ENCODE results near the gene CDH13. TPM values are rescaled to one million over a fixed set of nuclear protein-coding genes. Genes with fewer than 3 reads are reported as not detected.

Gene CDH13
- total RNA-seq, 1 experiment from 2014 or later: 0.56 TPM

DNA sequence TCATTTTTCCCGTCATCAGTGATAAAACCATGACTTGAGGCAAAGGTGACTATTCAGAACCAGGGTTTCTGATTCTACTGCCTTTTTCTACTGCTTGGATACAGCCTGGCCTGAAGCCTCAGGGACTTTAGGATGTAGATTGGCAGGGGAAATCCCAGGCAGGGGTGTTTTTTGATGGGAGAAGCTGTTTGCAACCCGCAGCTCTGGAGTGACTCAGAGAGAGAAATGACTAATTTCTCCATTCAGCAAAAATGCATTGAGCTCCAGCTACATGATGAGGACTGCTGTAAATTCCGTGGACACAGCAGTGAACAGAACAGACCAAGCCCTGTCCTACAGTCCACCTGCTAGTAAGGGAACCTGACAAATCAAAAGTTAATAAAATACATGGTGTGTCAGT is 560.6 kb downstream of the CDH13 start:
- no peaks in the 10 kb centered on the region for H3K4me1 ChIP-seq (ENCODE audit: low read length)

DNA sequence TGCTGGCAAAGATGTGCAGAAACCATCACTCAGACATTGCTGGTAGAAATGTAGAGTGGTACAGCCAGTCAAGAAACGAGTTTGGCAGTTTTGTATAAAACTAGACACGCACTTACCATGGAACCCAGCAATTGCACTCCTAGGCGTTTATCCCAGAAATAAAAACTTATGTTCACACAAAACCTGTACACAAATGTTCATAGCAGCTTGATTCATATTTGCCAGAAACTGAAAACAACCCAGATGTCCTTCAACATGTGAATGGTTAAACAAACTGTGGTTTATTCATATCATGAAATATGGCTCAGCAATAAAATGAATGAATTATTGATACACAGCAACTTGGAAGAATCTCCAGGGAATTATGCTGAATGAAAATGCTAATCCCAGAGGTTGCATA is 570.0 kb downstream of the CDH13 start:
- no peak overlapping the region for H3K4me2 ChIP-seq (ENCODE audit: low read depth, low read length, poor library complexity, severe bottlenecking)

More for the DNA sequence above, 560.6 kb downstream of the CDH13 start:
- DNase-seq: no peak
- no peak overlapping the region for H3K27ac ChIP-seq (ENCODE audit: low read length)
- no peaks in the 10 kb centered on the region for H3K79me2 ChIP-seq (ENCODE audit: low read length)
- no peak overlapping the region for H3K9ac ChIP-seq (ENCODE audit: low read length)
- no peak overlapping the region for H3K4me2 ChIP-seq (ENCODE audit: low read depth, low read length, poor library complexity, severe bottlenecking)
- H3K9me3 ChIP-seq (ENCODE audit: low read length): no peaks in the 10 kb centered on the region
- H3K4me3 ChIP-seq (ENCODE audit: low read length): no peak overlapping the region
- H3K9me2 ChIP-seq (replicated peaks; ENCODE audit: insufficient read depth, low read length): no peaks in the 10 kb centered on the region
- no peaks in the 10 kb centered on the region for H3K36me3 ChIP-seq (ENCODE audit: insufficient read depth, low read length)
- no peak overlapping the region for H2AFZ ChIP-seq (ENCODE audit: low read length)
- no peaks in the 10 kb centered on the region for H4K20me1 ChIP-seq (ENCODE audit: insufficient read depth, low read depth, low read length)
- H3K27me3 ChIP-seq (ENCODE audit: low read length): no peaks in the 10 kb centered on the region

DNA sequence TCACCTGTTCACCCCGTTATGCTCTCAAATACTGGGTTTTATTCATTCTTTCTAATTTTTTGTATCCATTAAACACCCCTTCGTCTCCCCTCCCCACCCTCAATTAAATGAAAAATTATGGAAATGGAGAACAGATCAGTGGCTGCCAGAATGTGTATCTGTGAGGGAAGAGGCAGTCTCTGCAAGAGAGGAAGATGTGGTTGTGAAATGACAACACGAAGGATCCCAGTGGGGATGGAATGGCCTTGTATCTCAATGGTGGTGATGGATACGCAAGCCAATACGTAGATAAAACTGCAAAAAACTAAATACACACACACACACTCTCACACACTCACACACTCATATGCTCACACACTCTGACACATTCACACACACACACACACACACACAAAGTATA is 570.7 kb downstream of the CDH13 start:
- H3K27me3 ChIP-seq (ENCODE audit: low read length): 0 out of 2 replicates have a peak, but pooled peaks cover 5% of the 10 kb centered on the region
- no peaks in the 10 kb centered on the region for H3K36me3 ChIP-seq (ENCODE audit: insufficient read depth, low read length)
- no peaks in the 10 kb centered on the region for H3K9me2 ChIP-seq (replicated peaks; ENCODE audit: insufficient read depth, low read length)
- H3K79me2 ChIP-seq (ENCODE audit: low read length): no peaks in the 10 kb centered on the region
- no peaks in the 10 kb centered on the region for H4K20me1 ChIP-seq (ENCODE audit: insufficient read depth, low read depth, low read length)
- H3K4me2 ChIP-seq (ENCODE audit: low read depth, low read length, poor library complexity, severe bottlenecking): no peak overlapping the region
- no peak overlapping the region for H3K4me3 ChIP-seq (ENCODE audit: low read length)
- H3K9ac ChIP-seq (ENCODE audit: low read length): no peak overlapping the region
- no peak for DNase-seq
- no peak overlapping the region for H2AFZ ChIP-seq (ENCODE audit: low read length)
- H3K27ac ChIP-seq (ENCODE audit: low read length): no peak overlapping the region
- H3K4me1 ChIP-seq (ENCODE audit: low read length): no peaks in the 10 kb centered on the region
- no peaks in the 10 kb centered on the region for H3K9me3 ChIP-seq (ENCODE audit: low read length)

More for the DNA sequence above, 570.0 kb downstream of the CDH13 start:
- Histone ChIP-seq H3K9me3 (ENCODE audit: low read length) (no peaks in the 10 kb centered on the region), H3K27ac (ENCODE audit: low read length) (no peak overlapping the region), H3K27me3 (ENCODE audit: low read length) (0 out of 2 replicates have a peak, but pooled peaks cover 5% of the 10 kb centered on the region), H3K9me2 (replicated peaks; ENCODE audit: insufficient read depth, low read length) (no peaks in the 10 kb centered on the region), H3K36me3 (ENCODE audit: insufficient read depth, low read length) (no peaks in the 10 kb centered on the region), H3K4me3 (ENCODE audit: low read length) (no peak overlapping the region), H4K20me1 (ENCODE audit: insufficient read depth, low read depth, low read length) (no peaks in the 10 kb centered on the region), H3K79me2 (ENCODE audit: low read length) (no peaks in the 10 kb centered on the region), H2AFZ (ENCODE audit: low read length) (no peak overlapping the region), H3K9ac (ENCODE audit: low read length) (no peak overlapping the region), H3K4me1 (ENCODE audit: low read length) (no peaks in the 10 kb centered on the region)
- DNase-seq: no peak

DNA sequence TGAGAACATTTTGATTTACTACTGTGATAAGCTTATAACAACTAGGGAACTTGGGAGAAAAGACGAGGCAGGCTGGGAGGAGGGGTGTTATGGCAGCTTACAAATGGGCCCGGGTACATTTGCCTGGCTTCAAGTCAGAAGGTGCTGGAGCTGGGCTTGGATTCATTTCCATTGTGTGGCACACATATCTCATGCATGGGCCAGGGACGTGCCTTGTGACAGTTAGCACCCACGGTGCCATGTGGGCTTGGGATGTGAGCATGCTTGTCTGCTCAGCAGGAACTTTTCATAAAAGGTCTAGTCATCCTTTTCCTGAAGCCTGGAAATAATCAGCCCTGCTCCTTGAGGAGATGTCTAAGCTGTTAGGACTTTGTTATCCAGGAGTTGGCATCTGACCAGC is 572.2 kb downstream of the CDH13 start:
- H4K20me1 ChIP-seq (ENCODE audit: insufficient read depth, low read depth, low read length): no peaks in the 10 kb centered on the region
- H3K36me3 ChIP-seq (ENCODE audit: insufficient read depth, low read length): no peaks in the 10 kb centered on the region
- H3K4me2 ChIP-seq (ENCODE audit: low read depth, low read length, poor library complexity, severe bottlenecking): no peak overlapping the region
- H3K9ac ChIP-seq (ENCODE audit: low read length): no peak overlapping the region
- no peak for DNase-seq
- H2AFZ ChIP-seq (ENCODE audit: low read length): no peak overlapping the region
- no peak overlapping the region for H3K27ac ChIP-seq (ENCODE audit: low read length)
- H3K4me3 ChIP-seq (ENCODE audit: low read length): no peak overlapping the region
- no peaks in the 10 kb centered on the region for H3K79me2 ChIP-seq (ENCODE audit: low read length)
- H3K9me2 ChIP-seq (replicated peaks; ENCODE audit: insufficient read depth, low read length): no peaks in the 10 kb centered on the region
- H3K27me3 ChIP-seq (ENCODE audit: low read length): no peaks in the 10 kb centered on the region
- H3K4me1 ChIP-seq (ENCODE audit: low read length): no peaks in the 10 kb centered on the region
- no peaks in the 10 kb centered on the region for H3K9me3 ChIP-seq (ENCODE audit: low read length)

DNA sequence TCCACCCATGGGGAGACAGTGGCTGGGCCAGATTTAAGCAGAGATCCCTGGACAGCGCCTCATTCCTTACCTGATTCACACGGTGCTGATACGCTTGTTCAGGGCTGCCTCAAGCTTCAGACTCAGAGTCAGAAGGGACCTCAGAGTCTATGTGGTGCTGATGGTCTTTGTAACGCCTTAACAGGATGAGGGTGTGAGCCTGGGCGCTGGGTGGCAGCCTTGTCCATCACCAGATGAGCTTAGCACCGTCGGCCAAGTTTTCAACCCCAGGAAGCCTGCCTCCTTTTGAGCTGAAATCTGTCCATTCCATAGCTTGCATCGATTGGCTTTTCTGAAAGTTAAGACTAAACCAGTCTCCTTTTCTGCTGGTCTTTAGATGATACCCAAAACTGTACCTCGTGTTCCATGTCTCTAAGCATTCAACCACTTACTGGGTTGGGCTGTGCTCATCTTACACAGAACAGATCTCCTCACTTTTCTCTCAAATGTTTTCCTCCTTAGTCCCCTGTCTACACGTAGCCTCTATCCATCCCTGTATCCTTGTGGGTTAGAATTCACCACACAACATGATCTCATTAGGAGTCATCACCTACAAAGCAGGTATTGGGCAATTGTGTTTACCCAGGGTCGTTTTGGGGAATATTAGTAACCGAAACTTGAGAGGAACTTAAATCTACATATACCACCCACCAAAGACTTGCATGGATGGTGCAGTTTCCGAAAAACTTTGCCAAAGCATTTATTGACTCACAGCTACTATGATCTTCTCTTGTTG is 573.4 kb downstream of the CDH13 start:
- H3K9me3 ChIP-seq (ENCODE audit: low read length): no peaks in the 10 kb centered on the region
- H3K27me3 ChIP-seq (ENCODE audit: low read length): no peaks in the 10 kb centered on the region
- peak; percentile 74 for DNase-seq
- H3K4me1 ChIP-seq (ENCODE audit: low read length): no peaks in the 10 kb centered on the region
- H3K27ac ChIP-seq (ENCODE audit: low read length): no peak overlapping the region
- H3K4me2 ChIP-seq (ENCODE audit: low read depth, low read length, poor library complexity, severe bottlenecking): no peak overlapping the region
- H2AFZ ChIP-seq (ENCODE audit: low read length): peak overlapping the region; percentile 5; the same call in 1 of the 2 replicates
- H4K20me1 ChIP-seq (ENCODE audit: insufficient read depth, low read depth, low read length): no peaks in the 10 kb centered on the region
- H3K36me3 ChIP-seq (ENCODE audit: insufficient read depth, low read length): no peaks in the 10 kb centered on the region
- no peaks in the 10 kb centered on the region for H3K79me2 ChIP-seq (ENCODE audit: low read length)
- no peaks in the 10 kb centered on the region for H3K9me2 ChIP-seq (replicated peaks; ENCODE audit: insufficient read depth, low read length)
- H3K4me3 ChIP-seq (ENCODE audit: low read length): no peak overlapping the region
- H3K9ac ChIP-seq (ENCODE audit: low read length): no peak overlapping the region

DNA sequence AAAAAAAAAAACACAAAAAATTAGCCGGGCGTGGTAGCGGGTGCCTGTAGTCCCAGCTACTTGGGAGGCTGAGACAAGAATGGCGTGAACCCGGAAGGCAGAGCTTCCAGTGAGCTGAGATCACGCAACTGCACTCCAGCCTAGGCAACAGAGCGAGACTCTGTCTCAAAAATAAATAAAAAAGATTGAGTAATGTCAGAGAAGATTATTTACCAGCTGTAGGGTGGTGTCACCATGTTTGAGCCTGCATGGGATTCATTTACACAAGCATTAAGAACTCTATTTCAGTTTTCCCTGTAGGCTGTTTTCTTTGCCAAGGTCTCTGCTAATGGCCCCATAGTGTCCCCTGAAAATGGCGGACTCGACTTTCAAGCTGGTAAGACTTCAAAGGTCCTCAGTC is 575.0 kb downstream of the CDH13 start:
- Histone ChIP-seq H3K27ac (ENCODE audit: low read length) (no peak overlapping the region), H3K27me3 (ENCODE audit: low read length) (no peaks in the 10 kb centered on the region), H3K4me3 (ENCODE audit: low read length) (no peak overlapping the region), H3K9me2 (replicated peaks; ENCODE audit: insufficient read depth, low read length) (no peaks in the 10 kb centered on the region), H3K9ac (ENCODE audit: low read length) (no peak overlapping the region), H3K4me2 (ENCODE audit: low read depth, low read length, poor library complexity, severe bottlenecking) (no peak overlapping the region), H4K20me1 (ENCODE audit: insufficient read depth, low read depth, low read length) (no peaks in the 10 kb centered on the region), H3K79me2 (ENCODE audit: low read length) (no peaks in the 10 kb centered on the region), H3K4me1 (ENCODE audit: low read length) (no peaks in the 10 kb centered on the region), H3K36me3 (ENCODE audit: insufficient read depth, low read length) (no peaks in the 10 kb centered on the region), H3K9me3 (ENCODE audit: low read length) (no peaks in the 10 kb centered on the region), H2AFZ (ENCODE audit: low read length) (no peak overlapping the region)
- DNase-seq: no peak

DNA sequence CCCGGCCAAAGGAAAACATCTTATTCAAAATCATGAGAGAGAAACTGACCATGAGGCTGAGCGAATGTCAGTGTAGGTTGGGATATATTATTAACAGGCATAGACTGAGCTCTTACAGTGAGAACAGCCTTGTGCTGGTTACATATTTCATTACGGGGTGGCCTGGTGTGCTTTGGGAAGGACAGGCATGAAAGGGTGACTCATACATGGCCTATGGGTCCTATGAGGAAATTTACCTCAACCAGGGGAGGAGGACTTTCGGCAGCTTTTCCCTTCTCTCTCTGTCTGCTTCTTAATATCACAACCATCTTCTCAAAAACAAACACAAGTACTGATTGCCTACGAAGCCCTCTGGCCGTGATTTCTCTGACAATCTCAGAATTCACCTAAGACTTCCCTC is 579.1 kb downstream of the CDH13 start:
- Histone ChIP-seq H3K4me1 (ENCODE audit: low read length) (no peaks in the 10 kb centered on the region), H2AFZ (ENCODE audit: low read length) (no peak overlapping the region), H4K20me1 (ENCODE audit: insufficient read depth, low read depth, low read length) (no peaks in the 10 kb centered on the region), H3K79me2 (ENCODE audit: low read length) (no peaks in the 10 kb centered on the region), H3K4me2 (ENCODE audit: low read depth, low read length, poor library complexity, severe bottlenecking) (no peak overlapping the region), H3K27me3 (ENCODE audit: low read length) (no peaks in the 10 kb centered on the region), H3K4me3 (ENCODE audit: low read length) (no peak overlapping the region), H3K9ac (ENCODE audit: low read length) (no peak overlapping the region), H3K27ac (ENCODE audit: low read length) (no peak overlapping the region), H3K9me2 (replicated peaks; ENCODE audit: insufficient read depth, low read length) (no peaks in the 10 kb centered on the region), H3K36me3 (ENCODE audit: insufficient read depth, low read length) (no peaks in the 10 kb centered on the region), H3K9me3 (ENCODE audit: low read length) (no peaks in the 10 kb centered on the region)
- no peak for DNase-seq

DNA sequence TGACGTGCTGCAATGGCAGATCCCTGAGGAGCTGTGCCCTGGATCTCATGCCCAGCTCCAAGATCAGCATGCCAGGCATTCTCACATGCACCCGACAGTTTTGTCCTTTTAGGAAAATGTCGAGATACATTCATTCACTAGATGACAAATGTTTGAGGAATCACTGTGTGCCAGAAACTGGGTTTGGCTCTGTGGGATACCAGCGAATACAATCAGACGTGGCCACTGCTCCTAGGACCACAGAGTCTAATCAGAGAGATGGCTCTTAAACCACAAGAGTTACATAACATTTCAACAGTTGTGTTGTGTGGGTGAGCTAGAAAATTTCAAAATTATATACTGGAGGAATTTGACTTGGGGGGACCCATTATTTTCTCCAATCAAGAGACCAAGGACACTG is 579.7 kb downstream of the CDH13 start:
- Histone ChIP-seq H3K9ac (ENCODE audit: low read length) (no peak overlapping the region), H3K4me1 (ENCODE audit: low read length) (no peaks in the 10 kb centered on the region), H3K79me2 (ENCODE audit: low read length) (no peaks in the 10 kb centered on the region), H3K9me2 (replicated peaks; ENCODE audit: insufficient read depth, low read length) (no peaks in the 10 kb centered on the region), H3K4me2 (ENCODE audit: low read depth, low read length, poor library complexity, severe bottlenecking) (no peak overlapping the region), H3K27ac (ENCODE audit: low read length) (no peak overlapping the region), H3K27me3 (ENCODE audit: low read length) (no peaks in the 10 kb centered on the region), H2AFZ (ENCODE audit: low read length) (no peak overlapping the region), H3K9me3 (ENCODE audit: low read length) (no peaks in the 10 kb centered on the region), H3K4me3 (ENCODE audit: low read length) (no peak overlapping the region), H4K20me1 (ENCODE audit: insufficient read depth, low read depth, low read length) (no peaks in the 10 kb centered on the region), H3K36me3 (ENCODE audit: insufficient read depth, low read length) (no peaks in the 10 kb centered on the region)
- DNase-seq: no peak
